Esophagus squamous epithelium (tissue), 4 donors: Measurements from ENCODE around the gene SCD5.

ENCODE experiments used
- POLR2A ChIP-seq, 4 donors: fragments of 450-650 bp; IDR thresholded peaks; one replicate each; pipeline ENCODE4 v1.6.1; 2017; ENCODE audit warnings: antibody characterized with exemption in 4 of 4, mild to moderate bottlenecking in 4 of 4, moderate library complexity in 3 of 4
- TF ChIP-seq, protein P1 (sequence below), 6 experiments: fragments of 450-650 bp in 4 of 6; fragments of 200-600 bp in 2 of 6; sonication (generic) in 2 of 6; IDR thresholded peaks; one replicate each; pipeline ENCODE4 v1.5.1; 2016 to 2019; ENCODE audit warnings: antibody characterized with exemption in 6 of 6, mild to moderate bottlenecking in 4 of 6, moderate library complexity in 4 of 6

DNA sequence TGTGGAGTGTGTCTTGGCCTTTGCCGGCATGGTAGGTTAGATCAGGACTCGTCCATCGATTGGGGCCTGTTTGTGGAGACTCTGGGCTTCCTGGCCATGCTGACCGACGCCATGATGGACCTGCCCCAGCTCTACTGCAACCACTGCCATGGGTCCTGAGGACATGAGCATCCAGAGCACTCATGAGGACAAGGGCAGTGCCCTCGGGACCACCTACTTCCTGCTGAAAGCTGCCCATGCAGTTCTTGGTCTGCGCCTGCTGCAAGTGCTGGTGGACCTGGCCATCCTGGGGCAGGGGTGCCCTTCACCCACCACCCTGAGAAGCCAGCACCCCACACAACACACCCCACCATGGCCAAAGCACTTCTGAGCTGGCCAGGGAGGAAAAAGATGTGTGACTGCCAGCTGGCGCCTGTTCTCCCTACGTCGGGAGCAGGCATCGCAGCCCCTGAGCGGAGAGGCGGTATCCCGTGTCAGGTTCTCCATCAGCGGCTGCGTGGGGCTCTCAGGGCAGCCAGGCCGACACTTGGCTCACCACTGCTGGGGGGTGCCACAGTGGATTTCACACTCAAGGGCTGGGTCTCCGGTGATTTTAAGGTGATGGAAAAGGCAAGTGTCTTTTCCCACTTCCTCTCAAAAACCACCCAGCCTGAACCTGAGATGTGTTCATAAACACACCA is 106.4 kb downstream of the SCD5 start:
- TF ChIP-seq POLR2A (IDR thresholded peaks at IDR 0.05), result no peak
- TF ChIP-seq, protein P1, sequence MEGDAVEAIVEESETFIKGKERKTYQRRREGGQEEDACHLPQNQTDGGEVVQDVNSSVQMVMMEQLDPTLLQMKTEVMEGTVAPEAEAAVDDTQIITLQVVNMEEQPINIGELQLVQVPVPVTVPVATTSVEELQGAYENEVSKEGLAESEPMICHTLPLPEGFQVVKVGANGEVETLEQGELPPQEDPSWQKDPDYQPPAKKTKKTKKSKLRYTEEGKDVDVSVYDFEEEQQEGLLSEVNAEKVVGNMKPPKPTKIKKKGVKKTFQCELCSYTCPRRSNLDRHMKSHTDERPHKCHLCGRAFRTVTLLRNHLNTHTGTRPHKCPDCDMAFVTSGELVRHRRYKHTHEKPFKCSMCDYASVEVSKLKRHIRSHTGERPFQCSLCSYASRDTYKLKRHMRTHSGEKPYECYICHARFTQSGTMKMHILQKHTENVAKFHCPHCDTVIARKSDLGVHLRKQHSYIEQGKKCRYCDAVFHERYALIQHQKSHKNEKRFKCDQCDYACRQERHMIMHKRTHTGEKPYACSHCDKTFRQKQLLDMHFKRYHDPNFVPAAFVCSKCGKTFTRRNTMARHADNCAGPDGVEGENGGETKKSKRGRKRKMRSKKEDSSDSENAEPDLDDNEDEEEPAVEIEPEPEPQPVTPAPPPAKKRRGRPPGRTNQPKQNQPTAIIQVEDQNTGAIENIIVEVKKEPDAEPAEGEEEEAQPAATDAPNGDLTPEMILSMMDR (IDR thresholded peaks at IDR 0.05), result no peak
